GM23338 (cell line): Measurements from ENCODE around the gene DIABLO. TPM values are rescaled to one million over a fixed set of nuclear protein-coding genes. Genes with fewer than 3 reads are reported as not detected.

ENCODE experiments used
- ATAC-seq: fragments of 200-7000 bp; cut with Tn5 transposase; 3 replicates; pipeline ENCODE4 v1.9.1; 2020
- DNase-seq: peaks from one replicate; pipeline ENCODE4 v3.0.0-alpha.2; 2015; ENCODE audit warnings: low spot score
- H2AFZ ChIP-seq: fragments of 200-600 bp; sonication (generic); 2 replicates; pipeline ENCODE4 v1.8.0; 2016; ENCODE audit warnings: antibody characterized with exemption, mild to moderate bottlenecking, moderate library complexity
- H3F3A ChIP-seq: fragments of 200-600 bp; sonication (generic); replicated peaks from 2 replicates; pipeline ENCODE4 v1.8.0; 2017; ENCODE audit warnings: antibody characterized with exemption, mixed run types, low read depth
- H3K27ac ChIP-seq: fragments of 200-600 bp; sonication (generic); 2 replicates; pipeline ENCODE4 v1.6.1; 2016; ENCODE audit warnings: low read depth
- H3K27me3 ChIP-seq: fragments of 200-600 bp; sonication (generic); 2 replicates; pipeline ENCODE4 v1.8.0; 2016; ENCODE audit warnings: mild to moderate bottlenecking, mixed run types, moderate library complexity; ENCODE audit not compliant: insufficient read depth
- H3K36me3 ChIP-seq: fragments of 200-600 bp; sonication (generic); 2 replicates; pipeline ENCODE4 v1.8.0; 2016; ENCODE audit warnings: mild to moderate bottlenecking; ENCODE audit not compliant: insufficient read depth
- H3K4me1 ChIP-seq: fragments of 200-600 bp; sonication (generic); 2 replicates; pipeline ENCODE4 v1.8.0; 2016; ENCODE audit warnings: mild to moderate bottlenecking, moderate library complexity; ENCODE audit not compliant: insufficient read depth
- H3K4me2 ChIP-seq: fragments of 200-600 bp; sonication (generic); 2 replicates; pipeline ENCODE4 v1.7.1; 2017; ENCODE audit warnings: mixed run types
- H3K4me3 ChIP-seq: fragments of 200-600 bp; sonication (generic); 2 replicates; pipeline ENCODE4 v1.6.1; 2016; ENCODE audit warnings: mixed run types
- H3K79me2 ChIP-seq: fragments of 200-600 bp; sonication (generic); replicated peaks from 2 replicates; pipeline ENCODE4 v1.8.0; 2017; ENCODE audit warnings: mild to moderate bottlenecking; ENCODE audit not compliant: insufficient read depth
- H3K9me2 ChIP-seq: fragments of 200-600 bp; sonication (generic); 2 replicates; pipeline ENCODE4 v1.8.0; 2017; ENCODE audit not compliant: insufficient read depth
- H4K20me1 ChIP-seq: fragments of 200-600 bp; sonication (generic); replicated peaks from 2 replicates; pipeline ENCODE4 v1.8.0; 2017; ENCODE audit warnings: mild to moderate bottlenecking; ENCODE audit not compliant: insufficient read depth
- H3K27ac Mint-ChIP-seq: 2 replicates; pipeline ENCODE4 v1.8.0; 2020; ENCODE audit warnings: inconsistent platforms, mild to moderate bottlenecking, moderate library complexity, mixed read lengths
- H3K27me3 Mint-ChIP-seq: 3 replicates; pipeline ENCODE4 v1.8.0; 2022; ENCODE audit warnings: low read depth, mild to moderate bottlenecking, moderate library complexity, mixed read lengths, inconsistent platforms; ENCODE audit not compliant: insufficient read depth, poor library complexity
- H3K36me3 Mint-ChIP-seq: 3 replicates; pipeline ENCODE4 v1.8.0; 2021; ENCODE audit warnings: low read depth, mild to moderate bottlenecking, inconsistent platforms, moderate library complexity, mixed read lengths
- H3K4me1 Mint-ChIP-seq: 3 replicates; pipeline ENCODE4 v1.8.0; 2020; ENCODE audit warnings: mild to moderate bottlenecking, inconsistent platforms, mixed read lengths
- H3K4me3 Mint-ChIP-seq: 3 replicates; pipeline ENCODE4 v1.8.0; 2021; ENCODE audit warnings: moderate library complexity, mild to moderate bottlenecking, inconsistent platforms, mixed read lengths
- H3K9me3 Mint-ChIP-seq: 3 replicates; pipeline ENCODE4 v1.8.0; 2020; ENCODE audit warnings: moderate library complexity, mild to moderate bottlenecking, inconsistent platforms, mixed read lengths
- EZH2 ChIP-seq: fragments of 200-600 bp; sonication (generic); IDR thresholded peaks from one replicate; pipeline ENCODE4 v1.8.0; 2017; ENCODE audit warnings: antibody characterized with exemption, mild to moderate bottlenecking, low read depth; ENCODE audit not compliant: unreplicated experiment
- POLR2AphosphoS5 ChIP-seq: IDR thresholded peaks from 2 replicates; pipeline ENCODE4 v1.6.1; 2016; ENCODE audit warnings: antibody characterized with exemption, low read depth
- STAT1 ChIP-seq: IDR thresholded peaks from one replicate; pipeline ENCODE4 v1.6.1; 2016; ENCODE audit warnings: antibody characterized with exemption; ENCODE audit not compliant: unreplicated experiment
- ZNF331 ChIP-seq: fragments of 250-450 bp; sonication (Bioruptor Pico); IDR thresholded peaks from 2 replicates; pipeline ENCODE4 v1.5.0; 2020; ENCODE audit warnings: low read depth, mild to moderate bottlenecking, moderate library complexity
- ZNF462 ChIP-seq: fragments of 250-450 bp; sonication (Bioruptor Pico); IDR thresholded peaks from 2 replicates; pipeline ENCODE4 v1.5.0; 2020; ENCODE audit warnings: mild to moderate bottlenecking, moderate library complexity
- polyA plus RNA-seq: library from polyadenylated mRNA; unstranded; fragments of >200 nt; fragmentation: Nextera tagmentation; extraction: Ambion mirVana; gene quantifications from 2 replicates; pipeline ENCODE4 v1.2.1, GENCODE V29; 2016
- total RNA-seq: library from RNA; depleted of rRNA; stranded (reverse); fragments of >200 nt; shearing (Covaris generic); gene quantifications from 2 replicates; pipeline ENCODE4 v1.2.3, GENCODE V29; 2014

DIABLO gene
- total and polyA plus RNA-seq, 2 experiments from 2014 or later, result 72.0 to 82.7 TPM

GRCh38 chr12:122216445-122216844 lies 9.4 kb downstream of the DIABLO start:
- peaks cover 66% of the 10 kb centered on the region for H3K36me3 ChIP-seq
- H3K4me2 ChIP-seq, result no peak overlapping the region
- H3K4me3 Mint-ChIP-seq, result no peak overlapping the region
- no peak overlapping the region for H3K27ac Mint-ChIP-seq
- H3K4me1 ChIP-seq, result no peaks in the 10 kb centered on the region
- peaks cover 81% of the 10 kb centered on the region for H3K36me3 Mint-ChIP-seq
- H3K27ac ChIP-seq, result no peak overlapping the region
- H3K79me2 ChIP-seq, result peaks cover 37% of the 10 kb centered on the region
- no peak for ATAC-seq
- no peaks in the 10 kb centered on the region for H3K9me3 Mint-ChIP-seq
- TF ChIP-seq ZNF462 (CRISPR knock-in tag), result no peak
- no peak for TF ChIP-seq STAT1
- TF ChIP-seq EZH2, result no peak
- TF ChIP-seq POLR2AphosphoS5, result no peak
- H3K4me1 Mint-ChIP-seq, result no peaks in the 10 kb centered on the region
- H3K4me3 ChIP-seq, result no peak overlapping the region
- H4K20me1 ChIP-seq, result peaks cover 41% of the 10 kb centered on the region
- no peaks in the 10 kb centered on the region for H3K27me3 Mint-ChIP-seq
- no peak for DNase-seq
- H3F3A ChIP-seq, result no peaks in the 10 kb centered on the region
- no peaks in the 10 kb centered on the region for H3K27me3 ChIP-seq
- H3K9me2 ChIP-seq, result no peaks in the 10 kb centered on the region
- H2AFZ ChIP-seq, result no peak overlapping the region

- DNase-seq (no peak), ATAC-seq (no peak)
- no peaks in the 10 kb centered on the region for H3K9me3 Mint-ChIP-seq
- H3K36me3 Mint-ChIP-seq, result peaks cover 79% of the 10 kb centered on the region
- no peak overlapping the region for H3K4me2 ChIP-seq
- peaks cover 30% of the 10 kb centered on the region for H3K79me2 ChIP-seq
- peaks cover 67% of the 10 kb centered on the region for H3K36me3 ChIP-seq
- H3K4me3 Mint-ChIP-seq, result no peak overlapping the region
- H3K27me3 ChIP-seq, result no peaks in the 10 kb centered on the region
- no peak overlapping the region for H3K27ac ChIP-seq
- peaks cover 38% of the 10 kb centered on the region for H4K20me1 ChIP-seq
- H3K4me3 ChIP-seq, result no peak overlapping the region
- no peaks in the 10 kb centered on the region for H3K27me3 Mint-ChIP-seq
- no peaks in the 10 kb centered on the region for H3K9me2 ChIP-seq
- no peaks in the 10 kb centered on the region for H3F3A ChIP-seq
- H2AFZ ChIP-seq, result no peak overlapping the region
- TF ChIP-seq ZNF331 (no peak), POLR2AphosphoS5 (no peak)
- H3K4me1 ChIP-seq, result no peaks in the 10 kb centered on the region
- no peak overlapping the region for H3K27ac Mint-ChIP-seq
- H3K4me1 Mint-ChIP-seq, result no peaks in the 10 kb centered on the region
Measured at GRCh38 chr12:122215771-122216170, 10.1 kb downstream of the DIABLO start.
